ENCODE data around the gene ATP6V0A4.

Gene ATP6V0A4

DNA sequence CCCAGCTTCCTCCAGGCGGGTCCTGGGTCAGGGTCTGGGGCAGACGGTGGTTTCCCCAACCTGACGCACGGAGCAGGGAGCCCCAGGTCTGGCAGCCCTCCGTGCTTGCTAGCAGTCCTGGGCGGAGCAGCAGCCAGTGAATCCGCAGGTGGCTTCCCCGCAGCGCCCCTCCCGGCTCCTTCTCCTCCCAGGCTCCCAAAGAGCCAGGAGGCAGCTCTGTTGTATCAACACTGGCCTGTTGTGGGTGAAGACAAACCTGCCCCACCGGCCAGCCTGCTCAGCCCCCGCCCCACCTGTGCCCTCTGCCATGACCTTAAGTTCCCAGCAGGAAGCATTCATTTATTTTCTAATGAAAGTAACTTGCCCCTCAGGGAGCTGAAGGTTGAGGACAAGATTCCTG is 24.2 kb downstream of the ATP6V0A4 start:
- H3K18ac ChIP-seq (ENCODE audit: low read depth in 1 of 2, low read length in 2 of 2), result no peak overlapping the region
- H4K91ac ChIP-seq (ENCODE audit: low read length), result no peak overlapping the region
- H2BK15ac ChIP-seq (ENCODE audit: low read depth, poor library complexity, severe bottlenecking), result no peak overlapping the region
- H3K4me1 ChIP-seq (ENCODE audit: control insufficient read depth, insufficient read depth, low read depth, low read length), result no peaks in the 10 kb centered on the region
- no peak overlapping the region for H2AK5ac ChIP-seq (ENCODE audit: low read length, severe bottlenecking)
- WGBS, result 18% methylated on average over 12 of the region's 12 CpGs
- H3K14ac ChIP-seq (ENCODE audit: low read length in 2 of 2), result no peak overlapping the region
- no peak overlapping the region for H3K4me3 ChIP-seq (ENCODE audit: insufficient read depth in 1 of 2, low read depth in 1 of 2, low read length in 2 of 2)
- no peak for DNase-seq
- no peak overlapping the region for H2BK5ac ChIP-seq (ENCODE audit: low read depth, low read length, poor library complexity, severe bottlenecking)
- no peak overlapping the region for H2BK12ac ChIP-seq (ENCODE audit: low read length in 2 of 2)
- H3K4ac ChIP-seq (ENCODE audit: low read depth in 1 of 2, low read length in 2 of 2), result no peak overlapping the region
- no peaks in the 10 kb centered on the region for H3K36me3 ChIP-seq (ENCODE audit: control insufficient read depth in 1 of 2, insufficient read depth in 2 of 2, low read depth in 1 of 2, low read length in 2 of 2)
- H3K9me3 ChIP-seq (ENCODE audit: control insufficient read depth, low read length), result peaks cover 2% of the 10 kb centered on the region
- H3K27ac ChIP-seq (ENCODE audit: low read length, poor library complexity, severe bottlenecking), result no peak overlapping the region
- no peak overlapping the region for H3K23ac ChIP-seq (ENCODE audit: low read length in 2 of 2)
- H3K79me1 ChIP-seq (replicated peaks; ENCODE audit: low read length, poor library complexity, severe bottlenecking), result no peaks in the 10 kb centered on the region
- no peaks in the 10 kb centered on the region for H3K27me3 ChIP-seq (ENCODE audit: control insufficient read depth in 1 of 2, insufficient read depth in 1 of 2, low read length in 2 of 2)
- H2AFZ ChIP-seq (ENCODE audit: low read depth, low read length), result no peak overlapping the region
- no peak overlapping the region for H4K8ac ChIP-seq (ENCODE audit: low read length)
- no peak overlapping the region for H3K9ac ChIP-seq (ENCODE audit: low read length)
- H3K4me2 ChIP-seq (ENCODE audit: low read length, poor library complexity, severe bottlenecking), result no peak overlapping the region
- no peak overlapping the region for H2BK120ac ChIP-seq (ENCODE audit: low read depth, low read length)

- no peaks in the 10 kb centered on the region for H3K4me1 ChIP-seq (ENCODE audit: control insufficient read depth, insufficient read depth, low read depth, low read length)
- H2BK15ac ChIP-seq (ENCODE audit: low read depth, poor library complexity, severe bottlenecking), result no peak overlapping the region
- no peak overlapping the region for H3K18ac ChIP-seq (ENCODE audit: low read depth in 1 of 2, low read length in 2 of 2)
- H3K36me3 ChIP-seq (ENCODE audit: control insufficient read depth in 1 of 2, insufficient read depth in 2 of 2, low read depth in 1 of 2, low read length in 2 of 2), result no peaks in the 10 kb centered on the region
- H3K27ac ChIP-seq (ENCODE audit: low read length, poor library complexity, severe bottlenecking), result no peak overlapping the region
- H2BK12ac ChIP-seq (ENCODE audit: low read length in 2 of 2), result no peak overlapping the region
- 81% methylated on average over 9 of the region's 9 CpGs for WGBS
- H3K4ac ChIP-seq (ENCODE audit: low read depth in 1 of 2, low read length in 2 of 2), result no peak overlapping the region
- DNase-seq, result no peak
- no peak overlapping the region for H4K91ac ChIP-seq (ENCODE audit: low read length)
- H3K14ac ChIP-seq (ENCODE audit: low read length in 2 of 2), result no peak overlapping the region
- H3K27me3 ChIP-seq (ENCODE audit: control insufficient read depth in 1 of 2, insufficient read depth in 1 of 2, low read length in 2 of 2), result no peaks in the 10 kb centered on the region
- H2BK120ac ChIP-seq (ENCODE audit: low read depth, low read length), result no peak overlapping the region
- no peak overlapping the region for H3K4me3 ChIP-seq (ENCODE audit: insufficient read depth in 1 of 2, low read depth in 1 of 2, low read length in 2 of 2)
- H4K8ac ChIP-seq (ENCODE audit: low read length), result no peak overlapping the region
- H3K9ac ChIP-seq (ENCODE audit: low read length), result no peak overlapping the region
- no peak overlapping the region for H3K4me2 ChIP-seq (ENCODE audit: low read length, poor library complexity, severe bottlenecking)
- H2AFZ ChIP-seq (ENCODE audit: low read depth, low read length), result no peak overlapping the region
- peaks cover 2% of the 10 kb centered on the region for H3K9me3 ChIP-seq (ENCODE audit: control insufficient read depth, low read length)
- H2BK5ac ChIP-seq (ENCODE audit: low read depth, low read length, poor library complexity, severe bottlenecking), result no peak overlapping the region
- no peaks in the 10 kb centered on the region for H3K79me1 ChIP-seq (replicated peaks; ENCODE audit: low read length, poor library complexity, severe bottlenecking)
- no peak overlapping the region for H3K23ac ChIP-seq (ENCODE audit: low read length in 2 of 2)
- H2AK5ac ChIP-seq (ENCODE audit: low read length, severe bottlenecking), result no peak overlapping the region
Measured at GRCh38 chr7:138773176-138773575, 24.8 kb downstream of the ATP6V0A4 start.

DNA sequence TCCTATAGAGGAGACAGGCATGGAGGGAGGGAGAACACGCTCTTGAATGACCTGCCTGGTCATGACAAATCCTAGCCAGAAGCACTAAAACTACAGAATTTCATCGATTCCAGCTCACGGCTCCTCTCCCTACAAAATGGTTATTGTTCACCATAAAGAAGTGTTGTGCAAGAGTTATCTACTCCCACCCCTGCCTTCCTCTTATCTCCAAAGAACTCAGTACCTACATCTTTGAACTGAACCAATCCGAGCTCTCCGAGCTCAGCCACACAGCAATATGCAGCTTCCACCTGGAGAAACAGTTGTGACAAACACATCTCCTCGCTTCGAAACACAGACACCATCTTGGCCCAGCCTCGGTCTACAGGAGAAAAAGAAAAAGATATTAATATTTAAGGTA is 27.1 kb downstream of the ATP6V0A4 start:
- H3K9me3 ChIP-seq (ENCODE audit: control insufficient read depth, low read length), result peaks cover 2% of the 10 kb centered on the region
- 89% methylated on average over 7 of the region's 8 CpGs for WGBS
- H2BK12ac ChIP-seq (ENCODE audit: low read length in 2 of 2), result no peak overlapping the region
- H3K79me1 ChIP-seq (replicated peaks; ENCODE audit: low read length, poor library complexity, severe bottlenecking), result no peaks in the 10 kb centered on the region
- no peaks in the 10 kb centered on the region for H3K4me1 ChIP-seq (ENCODE audit: control insufficient read depth, insufficient read depth, low read depth, low read length)
- H3K18ac ChIP-seq (ENCODE audit: low read depth in 1 of 2, low read length in 2 of 2), result no peak overlapping the region
- H3K27me3 ChIP-seq (ENCODE audit: control insufficient read depth in 1 of 2, insufficient read depth in 1 of 2, low read length in 2 of 2), result no peaks in the 10 kb centered on the region
- H3K4me2 ChIP-seq (ENCODE audit: low read length, poor library complexity, severe bottlenecking), result no peak overlapping the region
- H3K27ac ChIP-seq (ENCODE audit: low read length, poor library complexity, severe bottlenecking), result no peak overlapping the region
- no peak overlapping the region for H2BK120ac ChIP-seq (ENCODE audit: low read depth, low read length)
- no peak overlapping the region for H3K23ac ChIP-seq (ENCODE audit: low read length in 2 of 2)
- H4K8ac ChIP-seq (ENCODE audit: low read length), result no peak overlapping the region
- H3K14ac ChIP-seq (ENCODE audit: low read length in 2 of 2), result no peak overlapping the region
- no peak overlapping the region for H2AFZ ChIP-seq (ENCODE audit: low read depth, low read length)
- H4K91ac ChIP-seq (ENCODE audit: low read length), result no peak overlapping the region
- no peak overlapping the region for H2BK15ac ChIP-seq (ENCODE audit: low read depth, poor library complexity, severe bottlenecking)
- no peaks in the 10 kb centered on the region for H3K36me3 ChIP-seq (ENCODE audit: control insufficient read depth in 1 of 2, insufficient read depth in 2 of 2, low read depth in 1 of 2, low read length in 2 of 2)
- no peak overlapping the region for H3K4me3 ChIP-seq (ENCODE audit: insufficient read depth in 1 of 2, low read depth in 1 of 2, low read length in 2 of 2)
- no peak overlapping the region for H3K4ac ChIP-seq (ENCODE audit: low read depth in 1 of 2, low read length in 2 of 2)
- H2AK5ac ChIP-seq (ENCODE audit: low read length, severe bottlenecking), result no peak overlapping the region
- no peak overlapping the region for H2BK5ac ChIP-seq (ENCODE audit: low read depth, low read length, poor library complexity, severe bottlenecking)
- no peak overlapping the region for H3K9ac ChIP-seq (ENCODE audit: low read length)
- no peak for DNase-seq

DNA sequence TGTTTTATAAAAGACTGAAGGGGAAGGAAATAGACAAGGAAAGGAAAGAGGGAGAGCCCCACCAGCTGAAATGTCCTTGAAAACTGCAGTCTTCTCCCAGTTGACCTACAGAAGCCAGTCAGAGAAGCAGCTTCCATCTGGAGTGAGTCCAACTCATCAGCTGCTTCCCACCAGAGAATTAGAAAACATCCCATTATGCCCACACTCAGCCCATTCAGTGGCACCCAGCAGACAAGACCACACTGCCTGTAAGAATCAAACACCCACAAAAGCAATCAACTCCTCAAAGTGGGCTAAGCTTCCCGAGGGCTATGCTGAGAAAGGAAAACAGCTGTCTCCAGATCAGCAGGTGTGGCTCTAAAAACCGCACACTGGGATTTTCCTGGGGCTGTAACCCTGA is 29.8 kb downstream of the ATP6V0A4 start:
- Histone ChIP-seq H3K4me1 (ENCODE audit: control insufficient read depth, insufficient read depth, low read depth, low read length) (no peaks in the 10 kb centered on the region), H4K91ac (ENCODE audit: low read length) (no peak overlapping the region), H2AK5ac (ENCODE audit: low read length, severe bottlenecking) (no peak overlapping the region), H3K27me3 (ENCODE audit: control insufficient read depth in 1 of 2, insufficient read depth in 1 of 2, low read length in 2 of 2) (no peaks in the 10 kb centered on the region), H3K14ac (ENCODE audit: low read length in 2 of 2) (no peak overlapping the region), H3K4me2 (ENCODE audit: low read length, poor library complexity, severe bottlenecking) (no peak overlapping the region), H2BK15ac (ENCODE audit: low read depth, poor library complexity, severe bottlenecking) (no peak overlapping the region), H2BK12ac (ENCODE audit: low read length in 2 of 2) (no peak overlapping the region), H3K18ac (ENCODE audit: low read depth in 1 of 2, low read length in 2 of 2) (no peak overlapping the region), H3K36me3 (ENCODE audit: control insufficient read depth in 1 of 2, insufficient read depth in 2 of 2, low read depth in 1 of 2, low read length in 2 of 2) (no peaks in the 10 kb centered on the region), H2BK5ac (ENCODE audit: low read depth, low read length, poor library complexity, severe bottlenecking) (no peak overlapping the region), H2AFZ (ENCODE audit: low read depth, low read length) (no peak overlapping the region), H3K27ac (ENCODE audit: low read length, poor library complexity, severe bottlenecking) (no peak overlapping the region), H3K9me3 (ENCODE audit: control insufficient read depth, low read length) (peaks cover 2% of the 10 kb centered on the region), H2BK120ac (ENCODE audit: low read depth, low read length) (no peak overlapping the region), H3K79me1 (replicated peaks; ENCODE audit: low read length, poor library complexity, severe bottlenecking) (no peaks in the 10 kb centered on the region), H3K4ac (ENCODE audit: low read depth in 1 of 2, low read length in 2 of 2) (no peak overlapping the region), H3K23ac (ENCODE audit: low read length in 2 of 2) (no peak overlapping the region), H4K8ac (ENCODE audit: low read length) (no peak overlapping the region), H3K9ac (ENCODE audit: low read length) (no peak overlapping the region), H3K4me3 (ENCODE audit: insufficient read depth in 1 of 2, low read depth in 1 of 2, low read length in 2 of 2) (no peak overlapping the region)
- no peak for DNase-seq
- WGBS, result 72% methylated on average over 2 of the region's 2 CpGs

Data from mesenchymal stem cell (in vitro differentiated cells and primary cell).